Body of pancreas (tissue), 4 donors: ENCODE results near the gene NTMT2. TPM values are rescaled to one million over a fixed set of nuclear protein-coding genes. Genes with fewer than 3 reads are reported as not detected.
"Not testable (repeated sequence)": the region's sequence is repeated elsewhere in the genome, so short reads cannot be mapped to it uniquely, and the experiment has no call there.

Source experiments
- ATAC-seq: fragments of 150-250 bp; one replicate; pipeline ENCODE4 v1.9.1; 2016
- DNase-seq, 4 donors: peaks; one replicate each; pipeline ENCODE4 v3.0.0-alpha.2; 2019
- H3K27ac ChIP-seq, 4 donors: fragments of 200-600 bp; sonication (generic); 1 replicate in 3 of 4; 2 replicates in 1 of 4; pipeline versions ENCODE4 v1.5.1 to v1.6.1; 2016 to 2019; ENCODE audit warnings: mild to moderate bottlenecking in 1 of 4, mixed read lengths in 1 of 4, moderate library complexity in 1 of 4
- H3K27me3 ChIP-seq, 2 donors: fragments of 200-600 bp; sonication (generic); one replicate each; pipeline ENCODE4 v1.6.0; 2016; ENCODE audit warnings: mild to moderate bottlenecking in 1 of 2
- H3K36me3 ChIP-seq, 2 donors: fragments of 200-600 bp; sonication (generic); replicated peaks in 1 of 2; 2 replicates each; pipeline ENCODE4 v1.5.1; 2016; ENCODE audit warnings: low read depth in 2 of 2; ENCODE audit not compliant: insufficient read depth in 1 of 2
- H3K4me1 ChIP-seq: fragments of 200-600 bp; sonication (generic); one replicate; pipeline ENCODE4 v1.6.0; 2016
- H3K4me3 ChIP-seq, 2 donors: fragments of 200-600 bp; sonication (generic); 1 replicate in 1 of 2; 2 replicates in 1 of 2; pipeline ENCODE4 v1.5.1; 2016 to 2019
- H3K9me3 ChIP-seq, 3 donors: fragments of 200-600 bp; sonication (generic); 1 replicate in 2 of 3; 2 replicates in 1 of 3; pipeline ENCODE4 v1.5.1; 2016
- CTCF ChIP-seq, 7 experiments: fragments of 450-650 bp in 4 of 7; fragments of 200-600 bp in 3 of 7; sonication (generic) in 3 of 7; IDR thresholded peaks; one replicate each; pipeline ENCODE4 v1.5.1; 2016 to 2019; ENCODE audit warnings: antibody characterized with exemption in 7 of 7
- POLR2A ChIP-seq, 3 donors: fragments of 450-650 bp; IDR thresholded peaks; one replicate each; pipeline ENCODE4 v1.6.1; 2016; ENCODE audit warnings: antibody characterized with exemption in 3 of 3, mild to moderate bottlenecking in 2 of 3
- WGBS, 2 donors: methylation state at CpG; one replicate each; pipeline ENCODE4 v1.1.5; 2017; 5-methylcytosine and 5-hydroxymethylcytosine counted together
- intact Hi-C: fragments of 100-400 bp; cut with DNase I; formaldehyde crosslinking; loops from one replicate; pipeline ENCODE4 v1.15.1; 2023
- total RNA-seq, 2 donors: library from RNA; depleted of rRNA; stranded (reverse); fragments of >200 nt; gene quantifications; one replicate each; pipeline ENCODE4 v1.1.0, GENCODE V29; 2016

Gene NTMT2
- total RNA-seq, 2 donors from 2014 or later, result not detected

- Histone ChIP-seq H3K27me3 (no peaks in the 10 kb centered on the region), H3K9me3 (no peaks in the 10 kb centered on the region), H3K4me3 (no peak overlapping the region), H3K36me3 (no peaks in the 10 kb centered on the region), H3K4me1 (peaks cover 9% of the 10 kb centered on the region), H3K27ac (no peak overlapping the region)
- WGBS, 2 donors, result 92 to 93% methylated on average over 4 of the region's 4 CpGs
- TF ChIP-seq CTCF (IDR thresholded peaks at IDR 0.05), result no peak
- no peak for TF ChIP-seq POLR2A (IDR thresholded peaks at IDR 0.05)
- no peak for ATAC-seq
- intact Hi-C loops, result no loop called here
- DNase-seq, result no peak
Observed at GRCh38 chr1:170164103-170164763, 18.5 kb downstream of the NTMT2 start.

GRCh38 chr1:170166518-170167180, 20.9 kb downstream of the NTMT2 start:
- no peaks in the 10 kb centered on the region for H3K9me3 ChIP-seq
- no peaks in the 10 kb centered on the region for H3K36me3 ChIP-seq
- ATAC-seq (no peak), DNase-seq (no peak)
- intact Hi-C loops, result no loop called here
- H3K4me1 ChIP-seq, result peaks cover 9% of the 10 kb centered on the region
- H3K4me3 ChIP-seq, result no peak overlapping the region
- H3K27me3 ChIP-seq, result no peaks in the 10 kb centered on the region
- TF ChIP-seq POLR2A (IDR thresholded peaks at IDR 0.05) (no peak), CTCF (IDR thresholded peaks at IDR 0.05) (no peak)
- H3K27ac ChIP-seq, result no peak overlapping the region
- 73 to 76% methylated on average over 3 to 7 of the region's 7 CpGs for WGBS, 2 donors

- 39 to 58% methylated on average over 1 of the region's 1 CpG for WGBS, 2 donors
- H3K36me3 ChIP-seq, result no peaks in the 10 kb centered on the region
- peak overlapping the region in 1 of 4 donors; percentile 14 for H3K27ac ChIP-seq
- intact Hi-C loops, result no loop called here
- no peak overlapping the region for H3K4me3 ChIP-seq
- ATAC-seq, result no peak
- H3K4me1 ChIP-seq, result peaks cover 4% of the 10 kb centered on the region
- H3K9me3 ChIP-seq, result no peaks in the 10 kb centered on the region
- no peaks in the 10 kb centered on the region for H3K27me3 ChIP-seq
- TF ChIP-seq POLR2A (IDR thresholded peaks at IDR 0.05) (no peak), CTCF (IDR thresholded peaks at IDR 0.05) (no peak)
- no peak for DNase-seq
Observed at GRCh38 chr1:170168265-170168664, 22.5 kb downstream of the NTMT2 start.

GRCh38 chr1:170170513-170170912, 24.8 kb downstream of the NTMT2 start:
- H3K27me3 ChIP-seq, H3K4me3 ChIP-seq, ATAC-seq, DNase-seq, H3K27ac ChIP-seq, H3K9me3 ChIP-seq, H3K4me1 ChIP-seq, H3K36me3 ChIP-seq, intact Hi-C loops: not testable (repeated sequence)
- 60 to 72% methylated on average over 4 of the region's 4 CpGs for WGBS, 2 donors

GRCh38 chr1:170174395-170174794, 28.6 kb downstream of the NTMT2 start:
- no peak overlapping the region for H3K4me3 ChIP-seq
- intact Hi-C loops, result no loop called here
- H3K9me3 ChIP-seq, result no peaks in the 10 kb centered on the region
- H3K36me3 ChIP-seq, result no peaks in the 10 kb centered on the region
- ATAC-seq, result no peak
- DNase-seq, result no peak
- H3K27me3 ChIP-seq, result no peaks in the 10 kb centered on the region
- WGBS, 2 donors, result 58 to 75% methylated on average over 7 of the region's 7 CpGs
- H3K27ac ChIP-seq, result no peak overlapping the region
- TF ChIP-seq CTCF (IDR thresholded peaks at IDR 0.05) (no peak), POLR2A (IDR thresholded peaks at IDR 0.05) (no peak)
- no peaks in the 10 kb centered on the region for H3K4me1 ChIP-seq
